HUES64 (cell line): ENCODE data around the gene PRKD2. TPM values are rescaled to one million over a fixed set of nuclear protein-coding genes. Genes with fewer than 3 reads are reported as not detected.
A peak's percentile ranks its signal among the peaks of the same experiment; 100 is the strongest.
"Not testable (repeated sequence)": the region's sequence is repeated elsewhere in the genome, so short reads cannot be mapped to it uniquely, and the experiment has no call there.

Experiments used
- H3K27ac ChIP-seq: 2 replicates; pipeline ENCODE4 v1.7.0; 2013; ENCODE audit warnings: low read depth, low read length, inconsistent platforms
- H3K27me3 ChIP-seq: 2 replicates; pipeline ENCODE4 v1.6.1; 2013; ENCODE audit warnings: mild to moderate bottlenecking, low read length; ENCODE audit not compliant: insufficient read depth
- H3K36me3 ChIP-seq: 2 replicates; pipeline ENCODE4 v1.6.1; 2013; ENCODE audit warnings: mild to moderate bottlenecking, low read length; ENCODE audit not compliant: insufficient read depth
- H3K4me1 ChIP-seq: 2 replicates; pipeline ENCODE4 v1.6.1; 2013; ENCODE audit warnings: mild to moderate bottlenecking, low read length, moderate library complexity; ENCODE audit not compliant: insufficient read depth
- H3K4me3 ChIP-seq: 2 replicates; pipeline ENCODE4 v1.5.1; 2013; ENCODE audit warnings: mild to moderate bottlenecking, low read length, moderate library complexity
- H3K9ac ChIP-seq: 2 replicates; pipeline ENCODE4 v1.6.1; 2013; ENCODE audit warnings: mild to moderate bottlenecking, low read depth, low read length
- H3K9me3 ChIP-seq: 2 replicates; pipeline ENCODE4 v1.6.1; 2013; ENCODE audit warnings: low read depth, low read length; ENCODE audit not compliant: insufficient read depth
- WGBS: fragments of 150-250, 120-280 bp; methylation state at CpG from one replicate; pipeline ENCODE4 v1.1.7; 2013; ENCODE audit warnings: missing lambda C conversion rate; 5-methylcytosine and 5-hydroxymethylcytosine counted together
- polyA plus RNA-seq, 2 experiments: library from polyadenylated mRNA; stranded (reverse); fragments of 50-300 nt; gene quantifications; one replicate each; pipeline ENCODE4 v1.2.3, GENCODE V29; 2013

Gene PRKD2
- 27.3 TPM for polyA plus RNA-seq (2013, experiment 1 of 2)
- 27.3 TPM for polyA plus RNA-seq (2013, experiment 2 of 2)

DNA sequence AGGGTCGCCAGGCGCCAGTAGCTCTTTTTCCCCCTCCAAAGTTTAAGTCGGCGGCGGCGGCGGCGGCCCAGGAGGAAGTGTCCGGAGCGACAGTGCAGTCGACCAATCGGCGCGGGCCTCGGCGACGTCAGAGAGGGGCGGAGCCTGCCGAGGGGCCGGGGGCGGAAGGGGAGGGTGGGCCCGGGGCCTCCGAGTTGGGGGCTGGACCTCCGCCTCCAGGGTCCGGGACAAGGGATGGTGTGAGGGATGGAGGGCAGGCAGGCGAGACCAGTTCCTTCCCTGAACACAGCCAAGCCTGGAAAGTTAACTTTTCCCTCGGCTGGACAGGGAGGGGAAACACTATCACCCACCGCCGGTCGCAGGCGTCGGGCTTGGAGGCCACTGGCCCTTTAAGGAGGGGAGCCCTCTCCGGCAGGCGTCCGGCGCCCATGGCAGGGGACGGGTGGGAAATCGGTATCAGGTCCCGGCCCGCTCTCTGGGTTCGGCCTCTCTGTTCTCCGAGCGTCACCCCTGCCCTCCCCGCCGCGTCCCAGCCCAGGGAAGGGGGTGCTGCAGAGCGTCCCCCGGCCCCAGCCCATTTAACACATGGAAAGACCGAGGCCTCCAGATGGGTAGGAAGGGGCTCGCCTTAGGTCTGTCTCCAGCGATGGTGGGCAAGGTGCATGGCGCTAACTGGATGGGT is at the start of gene PRKD2:
PRKD2 (minus strand) TSS at position 81 of the 682 bp plus-strand sequence. CDS start 744 bp downstream, outside the sequence.
- 2% methylated on average over 50 of the region's 52 CpGs for WGBS
- peak within 1 kb of the TSS; percentile 76 for H3K9ac ChIP-seq
- H3K9me3 ChIP-seq = no peaks in the 10 kb centered on the region
- peak within 1 kb of the TSS; percentile 80 for H3K4me3 ChIP-seq
- peak within 1 kb of the TSS; percentile 82; the same call in 1 of the 2 replicates for H3K27ac ChIP-seq
- no peaks in the 10 kb centered on the region for H3K27me3 ChIP-seq
- H3K4me1 ChIP-seq = peaks cover 20% of the 10 kb centered on the region
- H3K36me3 ChIP-seq = peaks cover 25% of the 10 kb centered on the region

GRCh38 chr19:46764817-46765291 is 47.9 kb upstream of the PRKD2 start:
- no peaks in the 10 kb centered on the region for H3K9me3 ChIP-seq
- no peaks in the 10 kb centered on the region for H3K36me3 ChIP-seq
- H3K4me3 ChIP-seq = no peak overlapping the region
- no peak overlapping the region for H3K9ac ChIP-seq
- H3K4me1 ChIP-seq = no peaks in the 10 kb centered on the region
- 90% methylated on average over 11 of the region's 11 CpGs for WGBS
- no peak overlapping the region for H3K27ac ChIP-seq
- no peaks in the 10 kb centered on the region for H3K27me3 ChIP-seq

DNA sequence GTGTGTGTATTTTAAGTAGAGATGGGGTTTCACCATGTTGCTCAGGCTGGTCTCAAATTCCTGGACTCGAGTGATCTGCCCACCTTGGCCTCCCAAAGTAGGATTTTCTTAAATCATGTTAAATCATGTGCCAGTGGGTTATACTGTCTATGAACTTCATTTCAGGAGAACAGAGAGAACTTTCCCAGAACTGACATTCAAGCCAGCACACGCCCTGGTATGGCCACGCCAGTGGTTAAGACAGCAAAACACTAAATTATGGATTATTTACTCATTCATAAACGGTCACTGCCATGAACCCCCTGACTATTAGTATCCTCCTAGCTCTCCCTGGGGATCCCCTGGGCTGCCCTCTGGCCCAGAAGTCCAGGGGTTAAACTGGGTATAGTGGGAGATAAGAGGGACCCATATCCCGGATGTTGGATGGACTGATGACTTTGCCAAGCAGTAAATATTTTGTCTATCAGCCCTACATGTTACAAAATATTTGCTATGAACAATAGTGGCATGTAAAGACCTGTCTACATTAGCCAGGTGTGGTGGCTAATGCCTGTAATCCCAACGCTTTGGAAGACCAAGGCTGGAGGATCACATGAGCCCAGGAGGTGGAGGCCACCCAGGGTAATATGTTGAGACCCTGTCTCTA is 45.5 kb upstream of the PRKD2 start:
- Histone ChIP-seq H3K9ac (no peak overlapping the region), H3K36me3 (peaks cover 8% of the 10 kb centered on the region; the same call in 1 of the 2 replicates), H3K4me3 (no peak overlapping the region), H3K9me3 (no peaks in the 10 kb centered on the region), H3K4me1 (no peaks in the 10 kb centered on the region), H3K27ac (no peak overlapping the region), H3K27me3 (no peaks in the 10 kb centered on the region)
- 92% methylated on average over 6 of the region's 6 CpGs for WGBS

GRCh38 chr19:46761418-46761831 is 44.5 kb upstream of the PRKD2 start:
- Histone ChIP-seq H3K27me3 (no peaks in the 10 kb centered on the region), H3K4me3 (no peak overlapping the region), H3K27ac (no peak overlapping the region), H3K4me1 (no peaks in the 10 kb centered on the region), H3K9me3 (no peaks in the 10 kb centered on the region), H3K9ac (no peak overlapping the region), H3K36me3 (peaks cover 16% of the 10 kb centered on the region)
- WGBS = 92% methylated on average over 5 of the region's 5 CpGs

DNA sequence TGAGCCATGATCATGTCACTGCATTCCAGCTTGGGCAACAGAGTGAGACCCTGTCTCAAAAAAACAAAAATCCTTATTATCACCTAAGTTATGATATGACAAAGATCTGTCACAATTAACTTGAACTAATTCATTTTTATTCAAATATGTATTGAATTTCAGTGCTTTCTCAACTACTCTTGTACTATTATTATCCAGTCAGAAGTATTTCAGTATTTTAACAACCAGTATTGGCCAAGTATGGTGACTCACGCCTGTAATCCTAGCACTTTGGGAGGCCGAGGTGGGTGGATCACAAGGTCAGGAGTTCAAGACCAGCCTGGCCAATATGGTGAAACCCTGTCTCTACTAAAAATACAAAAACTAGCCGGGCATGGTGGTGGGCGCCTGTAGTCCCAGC is 44.0 kb upstream of the PRKD2 start:
- not testable (repeated sequence) for H3K4me1 ChIP-seq, H3K27ac ChIP-seq, H3K27me3 ChIP-seq, H3K9me3 ChIP-seq, H3K9ac ChIP-seq, H3K4me3 ChIP-seq
- WGBS = 96% methylated on average over 4 of the region's 4 CpGs
- H3K36me3 ChIP-seq = peaks cover 18% of the 10 kb centered on the region

- Histone ChIP-seq H3K4me3 (no peak overlapping the region), H3K9me3 (no peaks in the 10 kb centered on the region), H3K9ac (no peak overlapping the region), H3K27me3 (no peaks in the 10 kb centered on the region), H3K4me1 (no peaks in the 10 kb centered on the region), H3K36me3 (peaks cover 18% of the 10 kb centered on the region), H3K27ac (no peak overlapping the region)
- WGBS = 92% methylated on average over 5 of the region's 5 CpGs
Measured at GRCh38 chr19:46760363-46760762, 43.4 kb upstream of the PRKD2 start.

DNA sequence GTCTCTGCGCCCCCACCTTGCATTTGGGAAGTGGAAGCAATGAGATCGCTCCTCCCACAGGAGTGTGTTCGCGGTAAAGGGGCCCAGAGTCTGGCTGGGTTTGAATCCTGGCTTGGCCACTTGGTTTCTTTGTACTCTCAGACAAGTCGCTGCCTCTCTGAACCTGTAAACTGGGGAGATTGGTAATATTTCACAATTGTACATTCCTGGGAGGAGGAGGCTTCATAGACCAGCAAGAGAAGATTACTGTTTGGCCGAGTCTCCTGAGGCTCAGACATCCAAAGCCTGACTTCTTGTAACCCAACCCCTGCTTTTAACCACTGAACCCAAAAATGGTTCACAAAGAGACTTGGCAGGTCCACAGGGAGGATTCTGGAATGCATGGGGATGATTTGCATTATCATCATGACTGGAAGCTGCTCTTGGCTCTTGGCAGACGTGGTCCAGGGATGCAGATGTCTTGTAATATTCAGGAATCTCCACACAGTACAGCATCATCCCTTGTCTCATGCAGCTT is 43.0 kb upstream of the PRKD2 start:
- Histone ChIP-seq H3K36me3 (peaks cover 18% of the 10 kb centered on the region), H3K9me3 (no peaks in the 10 kb centered on the region), H3K27ac (no peak overlapping the region), H3K27me3 (no peaks in the 10 kb centered on the region), H3K4me3 (no peak overlapping the region), H3K9ac (no peak overlapping the region), H3K4me1 (no peaks in the 10 kb centered on the region)
- WGBS = 71% methylated on average over 7 of the region's 7 CpGs

DNA sequence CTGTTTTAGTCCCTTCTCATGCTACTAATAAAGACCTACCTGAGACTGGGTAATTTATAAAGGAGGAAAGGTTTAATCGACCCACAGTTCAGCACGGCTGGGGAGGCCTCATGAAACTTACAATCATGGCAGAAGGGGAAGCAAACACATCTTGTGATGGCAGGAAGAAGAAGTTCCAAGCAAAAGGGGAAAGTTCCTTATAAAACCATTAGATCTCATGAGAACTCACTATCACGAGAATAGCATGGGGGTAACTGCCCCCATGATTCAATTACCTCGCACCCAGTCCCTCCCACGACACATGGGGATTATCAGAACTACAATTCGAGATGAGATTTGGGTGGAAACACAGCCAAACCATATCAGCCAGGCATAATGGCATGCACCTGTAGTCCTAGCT is 42.3 kb upstream of the PRKD2 start:
- Histone ChIP-seq H3K9ac (no peak overlapping the region), H3K4me3 (no peak overlapping the region), H3K27ac (no peak overlapping the region), H3K9me3 (no peaks in the 10 kb centered on the region), H3K4me1 (no peaks in the 10 kb centered on the region), H3K27me3 (no peaks in the 10 kb centered on the region), H3K36me3 (peaks cover 18% of the 10 kb centered on the region)
- WGBS = 92% methylated on average over 6 of the region's 6 CpGs

- Histone ChIP-seq H3K27me3 (no peaks in the 10 kb centered on the region), H3K36me3 (peaks cover 26% of the 10 kb centered on the region), H3K9me3 (no peaks in the 10 kb centered on the region), H3K4me1 (no peaks in the 10 kb centered on the region), H3K27ac (no peak overlapping the region), H3K4me3 (no peak overlapping the region), H3K9ac (no peak overlapping the region)
- WGBS = 95% methylated on average over 30 of the region's 30 CpGs
Measured at GRCh38 chr19:46756544-46756888, 39.6 kb upstream of the PRKD2 start.

- H3K27ac ChIP-seq = no peak overlapping the region
- H3K9ac ChIP-seq = no peak overlapping the region
- H3K27me3 ChIP-seq = no peaks in the 10 kb centered on the region
- 97% methylated on average over 86 of the region's 86 CpGs for WGBS
- H3K9me3 ChIP-seq = no peaks in the 10 kb centered on the region
- no peak overlapping the region for H3K4me3 ChIP-seq
- no peaks in the 10 kb centered on the region for H3K4me1 ChIP-seq
- H3K36me3 ChIP-seq = peaks cover 29% of the 10 kb centered on the region
Measured at GRCh38 chr19:46755853-46756543, 39.1 kb upstream of the PRKD2 start.
